Measurements from ENCODE around the gene AFF3. TPM values are rescaled to one million over a fixed set of nuclear protein-coding genes. Genes with fewer than 3 reads are reported as not detected.

The AFF3 gene
- total RNA-seq, 6 experiments from 2014 or later = 0.80 to 8.2 (median 6.8) TPM

GRCh38 chr2:99854236-99854852 is 288.0 kb downstream of the AFF3 start:
- Mint-ChIP-seq H3K36me3 (ENCODE audit: low read depth) (no peaks in the 10 kb centered on the region; the same call in 1 of the 2 replicates), H3K27me3 (ENCODE audit: insufficient read depth) (no peaks in the 10 kb centered on the region; the same call in 1 of the 2 replicates), H3K4me3 (no peak overlapping the region), H3K27ac (no peak overlapping the region), H3K4me1 (ENCODE audit: low read depth) (peaks cover 14% of the 10 kb centered on the region), H3K9me3 (no peaks in the 10 kb centered on the region; the same call in 1 of the 2 replicates)
- DNase-seq = no peak
- TF ChIP-seq CTCF (IDR thresholded peaks at IDR 0.05) = no peak

GRCh38 chr2:99852956-99853355 is 289.4 kb downstream of the AFF3 start:
- Mint-ChIP-seq H3K4me1 (ENCODE audit: low read depth) (peaks cover 9% of the 10 kb centered on the region), H3K4me3 (no peak overlapping the region), H3K9me3 (no peaks in the 10 kb centered on the region; the same call in 1 of the 2 replicates), H3K36me3 (ENCODE audit: low read depth) (no peaks in the 10 kb centered on the region; the same call in 1 of the 2 replicates), H3K27me3 (ENCODE audit: insufficient read depth) (no peaks in the 10 kb centered on the region; the same call in 1 of the 2 replicates), H3K27ac (no peak overlapping the region)
- no peak for DNase-seq
- TF ChIP-seq CTCF (IDR thresholded peaks at IDR 0.05) = no peak

- no peak overlapping the region for H3K4me3 Mint-ChIP-seq
- no peaks in the 10 kb centered on the region; the same call in 1 of the 2 replicates for H3K27me3 Mint-ChIP-seq (ENCODE audit: insufficient read depth)
- peaks cover 9% of the 10 kb centered on the region for H3K4me1 Mint-ChIP-seq (ENCODE audit: low read depth)
- DNase-seq = no peak
- no peak overlapping the region for H3K27ac Mint-ChIP-seq
- no peaks in the 10 kb centered on the region; the same call in 1 of the 2 replicates for H3K36me3 Mint-ChIP-seq (ENCODE audit: low read depth)
- H3K9me3 Mint-ChIP-seq = no peaks in the 10 kb centered on the region; the same call in 1 of the 2 replicates
- TF ChIP-seq CTCF (IDR thresholded peaks at IDR 0.05) = no peak
Measured at GRCh38 chr2:99852376-99852934, 289.9 kb downstream of the AFF3 start.

GRCh38 chr2:99851811-99852210 is 290.6 kb downstream of the AFF3 start:
- Mint-ChIP-seq H3K4me1 (ENCODE audit: low read depth) (peaks cover 9% of the 10 kb centered on the region), H3K9me3 (no peaks in the 10 kb centered on the region; the same call in 1 of the 2 replicates), H3K27ac (no peak overlapping the region), H3K27me3 (ENCODE audit: insufficient read depth) (no peaks in the 10 kb centered on the region; the same call in 1 of the 2 replicates), H3K36me3 (ENCODE audit: low read depth) (no peaks in the 10 kb centered on the region; the same call in 1 of the 2 replicates), H3K4me3 (no peak overlapping the region)
- DNase-seq = no peak
- no peak for TF ChIP-seq CTCF (IDR thresholded peaks at IDR 0.05)

- Mint-ChIP-seq H3K9me3 (no peaks in the 10 kb centered on the region; the same call in 1 of the 2 replicates), H3K4me1 (ENCODE audit: low read depth) (peaks cover 9% of the 10 kb centered on the region), H3K4me3 (no peak overlapping the region), H3K36me3 (ENCODE audit: low read depth) (no peaks in the 10 kb centered on the region; the same call in 1 of the 2 replicates), H3K27ac (no peak overlapping the region), H3K27me3 (ENCODE audit: insufficient read depth) (no peaks in the 10 kb centered on the region; the same call in 1 of the 2 replicates)
- DNase-seq = no peak
- TF ChIP-seq CTCF (IDR thresholded peaks at IDR 0.05) = no peak
Measured at GRCh38 chr2:99851089-99851488, 291.3 kb downstream of the AFF3 start.

Data from HFFc6 (cell line).